Kidney (tissue), 14 donors: ENCODE data around the gene TPSB2. TPM values are rescaled to one million over a fixed set of nuclear protein-coding genes. Genes with fewer than 3 reads are reported as not detected.
A peak's percentile ranks its signal among the peaks of the same experiment; 100 is the strongest.

Experiments
- DNase-seq, 5 donors: peaks; one replicate each; pipeline ENCODE4 v3.0.0-alpha.2; 2013 to 2020
- FAIRE-seq: peaks from 2 replicates; lab custom pipeline; 2012; peaks lifted over from hg19 to GRCh38; lab: Jason Lieb, UNC
- H3K27ac ChIP-seq, 2 donors: one replicate each; pipeline ENCODE4 v1.7.0; 2013; ENCODE audit warnings: low read depth in 2 of 2, low read length in 2 of 2, inconsistent platforms in 1 of 2
- H3K27me3 ChIP-seq: one replicate; pipeline ENCODE4 v1.7.1; 2013; ENCODE audit warnings: low read length, inconsistent platforms; ENCODE audit not compliant: control insufficient read depth, insufficient read depth
- H3K36me3 ChIP-seq, 3 donors: one replicate each; pipeline versions ENCODE4 v1.7.0 to v1.7.1; 2013; ENCODE audit warnings: low read length in 3 of 3, control low read depth in 1 of 3, inconsistent platforms in 1 of 3; ENCODE audit not compliant: insufficient read depth in 3 of 3, control insufficient read depth in 2 of 3
- H3K4me1 ChIP-seq, 3 donors: one replicate each; pipeline versions ENCODE4 v1.7.0 to v1.7.1; 2013; ENCODE audit warnings: low read length in 3 of 3, inconsistent platforms in 1 of 3, low read depth in 1 of 3; ENCODE audit not compliant: control insufficient read depth in 2 of 3, insufficient read depth in 2 of 3
- H3K4me3 ChIP-seq, 3 donors: one replicate each; pipeline versions ENCODE4 v1.7.0 to v1.8.1; 2013; ENCODE audit warnings: low read length in 3 of 3, control low read depth in 1 of 3, inconsistent platforms in 1 of 3
- H3K9ac ChIP-seq, 3 donors: one replicate each; pipeline versions ENCODE4 v1.7.0 to v1.7.1; 2013; ENCODE audit warnings: low read length in 3 of 3, control low read depth in 1 of 3, inconsistent platforms in 1 of 3
- H3K9me3 ChIP-seq, 3 donors: one replicate each; pipeline versions ENCODE4 v1.7.0 to v1.7.1; 2013; ENCODE audit warnings: low read length in 3 of 3, control low read depth in 1 of 3, inconsistent platforms in 1 of 3; ENCODE audit not compliant: control insufficient read depth in 2 of 3, insufficient read depth in 1 of 3
- intact Hi-C: fragments of 100-400 bp; cut with DNase I; formaldehyde crosslinking; loops from one replicate; pipeline ENCODE4 v1.11.1; 2022
- polyA plus RNA-seq: library from polyadenylated mRNA; stranded (reverse); fragments of 350-450 nt; fragmentation: Illumina TruSeq; extraction: RNeasy Lipid Tissue Mini Kit (QIAGEN cat#74804); gene quantifications from one replicate; pipeline ENCODE4 v1.2.3, GENCODE V29; 2014; ENCODE audit warnings: low read depth, low replicate concordance; ENCODE audit not compliant: insufficient read depth
- total RNA-seq: library from RNA; stranded (reverse); fragmentation: NEBNext Ultra II Directional; extraction: Animal tissue kit (Norgen Biotek cat#: 25700); gene quantifications from one replicate; pipeline ENCODE4 v1.2.1, GENCODE V29; 2021
- TF ChIP-seq, protein P1 (sequence below): IDR thresholded peaks from 3 replicates; pipeline ENCODE4 v1.5.1; 2012; ENCODE audit warnings: mild to moderate bottlenecking, moderate library complexity, borderline replicate concordance; ENCODE audit not compliant: insufficient read depth; ENCODE audit errors: extremely low read depth
- donor health status: control.
- donor health status: control.
- donor health status: control.
- donor health status: control.
- donor health status: control.
- donor health status: DM: yes; HTN: yes; CAD: no.
- donor health status: Normal renal cell carcinoma (clear cell type).

TPSB2 gene
- total and polyA plus RNA-seq, 2 donors from 2014 or later, result 141 TPM; not detected in 1

DNA sequence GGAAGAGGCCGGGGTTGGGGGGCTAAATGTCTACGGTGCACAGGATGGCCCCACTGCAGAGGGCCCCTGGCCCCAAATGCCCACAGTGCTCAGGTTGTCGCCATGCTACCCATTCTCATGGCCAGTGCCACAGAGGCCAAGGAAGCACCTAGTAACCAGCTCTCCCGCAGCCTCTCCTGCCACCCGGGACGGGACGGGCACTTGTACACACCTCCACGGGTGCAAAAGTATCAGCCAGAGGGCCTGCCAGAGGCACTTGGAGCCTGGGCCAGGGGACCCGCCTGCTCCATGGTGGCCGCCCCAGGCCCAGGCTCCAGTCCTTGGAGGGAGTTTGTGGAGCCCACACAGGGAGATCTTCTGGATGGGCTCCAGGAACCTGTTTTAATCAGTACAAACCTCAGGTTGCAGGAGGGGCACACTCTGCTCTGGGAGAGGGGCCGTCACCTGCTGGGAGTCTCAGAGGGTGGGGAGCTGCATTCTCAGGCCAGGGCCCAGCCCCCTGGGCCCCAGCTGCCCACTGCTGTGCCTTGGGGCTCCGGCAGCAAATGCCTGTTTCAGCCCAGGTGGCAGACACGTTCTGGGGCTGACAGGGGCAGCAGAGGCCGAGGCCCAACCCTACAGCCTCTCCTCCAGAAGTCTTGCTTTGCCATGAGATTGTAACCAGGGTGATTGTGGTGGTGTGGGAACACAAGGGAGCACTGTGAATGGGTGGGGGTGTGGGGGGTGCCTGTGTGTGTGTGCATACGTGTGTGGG, 33.8 kb upstream of the TPSB2 start:
- Histone ChIP-seq H3K9me3 (no peaks in the 10 kb centered on the region), H3K4me1 (no peaks in the 10 kb centered on the region), H3K27ac (no peak overlapping the region), H3K27me3 (no peaks in the 10 kb centered on the region), H3K4me3 (no peak overlapping the region), H3K36me3 (no peaks in the 10 kb centered on the region), H3K9ac (no peak overlapping the region)
- peak in 1 of 5 donors; percentile 61 for DNase-seq
- TF ChIP-seq, protein P1, sequence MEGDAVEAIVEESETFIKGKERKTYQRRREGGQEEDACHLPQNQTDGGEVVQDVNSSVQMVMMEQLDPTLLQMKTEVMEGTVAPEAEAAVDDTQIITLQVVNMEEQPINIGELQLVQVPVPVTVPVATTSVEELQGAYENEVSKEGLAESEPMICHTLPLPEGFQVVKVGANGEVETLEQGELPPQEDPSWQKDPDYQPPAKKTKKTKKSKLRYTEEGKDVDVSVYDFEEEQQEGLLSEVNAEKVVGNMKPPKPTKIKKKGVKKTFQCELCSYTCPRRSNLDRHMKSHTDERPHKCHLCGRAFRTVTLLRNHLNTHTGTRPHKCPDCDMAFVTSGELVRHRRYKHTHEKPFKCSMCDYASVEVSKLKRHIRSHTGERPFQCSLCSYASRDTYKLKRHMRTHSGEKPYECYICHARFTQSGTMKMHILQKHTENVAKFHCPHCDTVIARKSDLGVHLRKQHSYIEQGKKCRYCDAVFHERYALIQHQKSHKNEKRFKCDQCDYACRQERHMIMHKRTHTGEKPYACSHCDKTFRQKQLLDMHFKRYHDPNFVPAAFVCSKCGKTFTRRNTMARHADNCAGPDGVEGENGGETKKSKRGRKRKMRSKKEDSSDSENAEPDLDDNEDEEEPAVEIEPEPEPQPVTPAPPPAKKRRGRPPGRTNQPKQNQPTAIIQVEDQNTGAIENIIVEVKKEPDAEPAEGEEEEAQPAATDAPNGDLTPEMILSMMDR, result no peak
- intact Hi-C loops, result no loop called here
- no peak for FAIRE-seq

DNA sequence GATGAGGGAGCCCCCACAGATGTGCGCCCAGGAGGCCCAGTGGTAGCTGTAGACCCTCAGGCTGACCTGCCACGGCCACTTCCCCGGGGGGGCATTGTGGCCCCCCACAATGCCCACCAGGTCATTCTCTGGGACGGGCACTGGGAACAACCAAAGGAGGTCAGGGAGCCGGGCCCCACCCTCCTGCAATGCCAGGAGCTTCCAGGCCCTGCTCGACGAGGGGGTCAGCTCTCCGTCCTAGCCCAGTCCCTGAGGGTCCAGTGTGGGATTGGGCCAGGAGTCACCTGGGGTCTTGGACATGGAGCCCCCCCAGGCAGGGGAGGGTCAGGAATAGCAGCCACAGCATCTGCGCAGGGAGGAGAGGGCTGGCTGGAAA, 32.9 kb upstream of the TPSB2 start:
- intact Hi-C loops, result no loop called here
- no peaks in the 10 kb centered on the region for H3K27me3 ChIP-seq
- DNase-seq (peak in 1 of 5 donors; percentile 49), FAIRE-seq (no peak)
- no peaks in the 10 kb centered on the region for H3K4me1 ChIP-seq
- H3K27ac ChIP-seq, result no peak overlapping the region
- H3K4me3 ChIP-seq, result no peak overlapping the region
- TF ChIP-seq, protein P1, result no peak
- H3K9me3 ChIP-seq, result no peaks in the 10 kb centered on the region
- no peaks in the 10 kb centered on the region for H3K36me3 ChIP-seq
- no peak overlapping the region for H3K9ac ChIP-seq

DNA sequence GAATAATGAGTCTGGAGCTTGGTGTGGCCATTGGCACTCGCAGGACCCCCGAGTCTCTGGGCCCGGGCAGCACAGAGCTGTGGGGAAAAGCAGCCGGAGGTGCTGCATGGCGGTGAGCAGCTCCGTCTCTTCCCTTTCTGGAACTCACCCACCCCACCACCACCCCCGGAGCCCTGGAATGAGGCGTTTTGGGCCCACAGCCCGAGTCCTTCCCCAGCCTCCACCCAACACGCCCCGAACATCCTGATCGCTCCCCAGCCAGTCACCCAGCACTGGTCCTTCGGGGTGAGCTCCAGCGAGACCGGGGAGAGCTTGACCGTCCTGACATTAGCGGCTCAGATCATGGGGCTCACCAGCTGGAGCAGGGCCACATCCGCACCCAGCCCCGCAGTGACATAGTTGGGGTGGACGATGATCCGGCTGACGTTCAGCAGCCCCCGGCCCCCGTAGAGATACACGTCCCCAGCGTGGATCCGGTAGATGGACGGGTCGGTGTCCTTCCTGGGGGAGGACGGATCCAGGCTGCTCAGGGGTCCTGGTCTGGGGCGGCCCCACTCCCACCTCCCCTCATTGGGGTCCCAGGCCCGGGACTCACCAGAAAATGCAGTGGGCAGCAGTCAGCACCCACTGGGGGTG, 32.3 kb upstream of the TPSB2 start:
- Histone ChIP-seq H3K4me1 (no peaks in the 10 kb centered on the region), H3K9me3 (no peaks in the 10 kb centered on the region), H3K27me3 (no peaks in the 10 kb centered on the region), H3K36me3 (no peaks in the 10 kb centered on the region), H3K4me3 (no peak overlapping the region), H3K27ac (no peak overlapping the region), H3K9ac (no peak overlapping the region)
- intact Hi-C loops, result no loop called here
- TF ChIP-seq, protein P1, result no peak
- DNase-seq (peak in 1 of 5 donors; percentile 52), FAIRE-seq (no peak)
